Kidney epithelial cell (primary cell): ENCODE measurements around the gene RGS12. TPM values are rescaled to one million over a fixed set of nuclear protein-coding genes. Genes with fewer than 3 reads are reported as not detected.

Source experiments
- DNase-seq: peaks from one replicate; pipeline ENCODE4 v3.0.0-alpha.2; 2010; ENCODE audit warnings: low read depth
- H3K27me3 ChIP-seq: 2 replicates; pipeline ENCODE4 v1.6.0; 2011; ENCODE audit warnings: low read length; ENCODE audit not compliant: control insufficient read depth, insufficient read depth
- H3K36me3 ChIP-seq: 2 replicates; pipeline ENCODE4 v1.5.1; 2011; ENCODE audit warnings: low read length; ENCODE audit not compliant: control insufficient read depth, insufficient read depth
- H3K4me3 ChIP-seq: 2 replicates; pipeline ENCODE4 v1.5.1; 2011; ENCODE audit warnings: low read depth, mild to moderate bottlenecking, control low read depth, low read length
- total RNA-seq: library from RNA; depleted of rRNA; stranded (reverse); fragments of >200 nt; gene quantifications from 2 replicates; pipeline ENCODE4 v1.2.3, GENCODE V29; 2015
- TF ChIP-seq, protein P1 (sequence below): IDR thresholded peaks from 2 replicates; pipeline ENCODE4 v1.5.1; 2011; ENCODE audit warnings: mild to moderate bottlenecking, moderate library complexity, low read length, control low read depth, inconsistent platforms; ENCODE audit not compliant: insufficient read depth, poor library complexity, severe bottlenecking

RGS12 gene
- total RNA-seq, 1 donor from 2014 or later: 28.7 TPM

DNA sequence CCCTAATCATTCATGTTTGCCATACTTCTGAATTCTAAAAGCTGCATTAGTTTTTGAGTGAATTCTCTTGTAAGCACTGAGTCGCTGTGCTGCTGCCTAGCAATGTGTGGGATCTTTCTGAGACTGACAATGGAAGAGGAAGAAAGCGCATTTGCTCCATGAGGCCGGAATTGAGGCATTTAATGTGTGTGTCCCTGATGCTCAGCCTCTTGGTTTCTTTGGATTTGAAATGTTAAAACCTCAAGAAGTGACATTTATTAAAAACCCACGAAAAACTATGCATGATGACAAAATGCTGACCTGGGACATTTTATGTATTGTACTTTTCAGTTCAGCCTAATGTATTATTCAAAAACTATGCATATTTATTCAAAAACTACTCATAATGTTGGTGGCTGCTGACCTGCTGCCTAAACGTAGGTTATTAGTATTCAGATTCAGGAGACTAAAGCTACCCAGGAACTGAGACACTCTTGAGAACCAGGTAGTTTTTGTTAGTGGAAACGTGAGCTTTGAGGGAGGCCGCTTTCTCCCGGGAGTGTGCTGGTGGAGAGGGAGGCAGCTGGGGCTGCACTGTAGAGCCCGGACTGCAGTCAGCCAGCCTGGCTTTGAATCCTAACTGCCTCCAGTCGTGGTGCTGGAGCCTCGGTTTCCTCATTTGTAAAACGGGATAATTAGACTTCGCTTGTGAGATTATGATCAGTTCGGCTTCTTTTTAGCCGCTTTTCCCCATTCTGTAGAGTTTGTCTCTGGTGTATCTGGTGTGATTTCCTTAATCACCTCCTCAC, 11.3 kb downstream of the RGS12 start:
- TF ChIP-seq, protein P1, sequence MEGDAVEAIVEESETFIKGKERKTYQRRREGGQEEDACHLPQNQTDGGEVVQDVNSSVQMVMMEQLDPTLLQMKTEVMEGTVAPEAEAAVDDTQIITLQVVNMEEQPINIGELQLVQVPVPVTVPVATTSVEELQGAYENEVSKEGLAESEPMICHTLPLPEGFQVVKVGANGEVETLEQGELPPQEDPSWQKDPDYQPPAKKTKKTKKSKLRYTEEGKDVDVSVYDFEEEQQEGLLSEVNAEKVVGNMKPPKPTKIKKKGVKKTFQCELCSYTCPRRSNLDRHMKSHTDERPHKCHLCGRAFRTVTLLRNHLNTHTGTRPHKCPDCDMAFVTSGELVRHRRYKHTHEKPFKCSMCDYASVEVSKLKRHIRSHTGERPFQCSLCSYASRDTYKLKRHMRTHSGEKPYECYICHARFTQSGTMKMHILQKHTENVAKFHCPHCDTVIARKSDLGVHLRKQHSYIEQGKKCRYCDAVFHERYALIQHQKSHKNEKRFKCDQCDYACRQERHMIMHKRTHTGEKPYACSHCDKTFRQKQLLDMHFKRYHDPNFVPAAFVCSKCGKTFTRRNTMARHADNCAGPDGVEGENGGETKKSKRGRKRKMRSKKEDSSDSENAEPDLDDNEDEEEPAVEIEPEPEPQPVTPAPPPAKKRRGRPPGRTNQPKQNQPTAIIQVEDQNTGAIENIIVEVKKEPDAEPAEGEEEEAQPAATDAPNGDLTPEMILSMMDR: no peak
- Histone ChIP-seq H3K36me3 (no peaks in the 10 kb centered on the region), H3K4me3 (no peak overlapping the region), H3K27me3 (peaks cover 5% of the 10 kb centered on the region)
- no peak for DNase-seq

DNA sequence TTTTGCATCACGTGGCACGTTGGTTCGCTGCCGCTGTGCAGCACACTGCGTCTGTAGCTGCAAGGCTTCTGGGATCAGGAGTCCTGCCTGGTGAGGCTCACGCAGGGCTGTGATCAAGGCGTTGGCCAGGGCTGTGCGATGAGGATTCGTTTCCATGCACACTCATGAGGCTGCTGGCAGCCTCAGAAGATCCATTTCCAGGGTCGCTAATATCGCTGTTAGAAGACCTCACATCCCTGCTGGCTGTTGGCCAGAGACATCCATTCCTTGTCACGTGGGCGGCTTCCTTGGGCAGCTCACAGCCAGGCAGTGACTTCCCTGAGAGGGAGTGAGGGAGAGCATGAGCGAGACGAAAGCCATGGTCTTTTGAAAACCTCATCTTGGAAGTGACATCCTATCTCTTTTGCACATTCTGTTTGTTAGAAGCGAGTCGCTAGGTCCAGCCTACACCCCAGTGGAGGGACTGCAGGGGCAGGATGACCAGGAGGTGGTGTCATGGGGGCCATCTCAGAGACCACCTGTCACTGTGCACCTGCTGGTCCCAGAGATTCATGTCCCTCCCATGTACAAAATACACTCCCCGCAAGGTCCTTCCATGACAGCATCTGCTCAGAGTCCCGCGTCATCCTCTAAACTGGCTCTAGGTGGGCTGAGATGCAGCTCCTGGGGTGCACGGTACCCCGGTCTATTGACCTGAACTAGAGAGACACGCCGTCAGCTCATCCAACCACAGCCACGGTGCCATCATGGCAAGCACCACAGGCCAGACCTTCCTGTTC, 12.2 kb downstream of the RGS12 start:
- no peaks in the 10 kb centered on the region for H3K36me3 ChIP-seq
- TF ChIP-seq, protein P1: no peak
- H3K27me3 ChIP-seq: peaks cover 5% of the 10 kb centered on the region
- no peak overlapping the region for H3K4me3 ChIP-seq
- no peak for DNase-seq

DNA sequence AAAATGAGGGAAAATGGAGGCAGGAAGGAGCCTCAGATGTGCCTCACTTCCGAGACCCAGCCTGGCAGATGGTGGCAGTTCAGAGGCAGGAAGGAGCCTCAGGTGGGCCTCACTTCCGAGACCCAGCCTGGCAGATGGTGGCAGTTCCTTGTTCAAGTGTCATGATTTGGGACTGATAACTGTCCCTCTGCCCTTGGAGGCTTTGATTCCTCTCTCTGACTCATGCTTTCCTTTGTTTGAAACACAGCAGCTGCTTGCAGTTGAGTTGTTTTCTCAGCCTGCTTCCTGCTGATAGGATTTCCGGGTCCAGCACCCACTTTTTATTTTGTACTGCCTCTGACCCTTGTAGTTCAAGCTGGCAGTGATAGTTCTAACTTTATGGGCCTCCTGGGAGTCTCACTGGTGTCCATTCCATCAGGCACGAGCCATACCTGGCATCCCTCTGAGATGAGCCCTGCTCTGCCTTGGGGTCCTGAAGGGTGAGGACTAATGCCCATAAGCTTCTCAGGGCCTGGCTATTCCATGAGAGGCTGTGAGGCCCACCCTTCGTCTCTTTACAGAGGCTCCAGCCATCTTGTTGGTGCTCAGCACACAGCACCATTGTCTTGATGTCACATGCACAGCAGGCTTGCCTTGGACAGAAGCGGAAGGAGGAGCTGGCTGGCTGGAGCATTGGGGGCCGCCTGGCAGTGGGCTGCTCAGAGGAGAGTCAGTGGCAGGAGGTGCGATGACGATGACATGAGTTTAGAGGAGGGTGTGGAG, 13.0 kb downstream of the RGS12 start:
- Histone ChIP-seq H3K27me3 (peaks cover 5% of the 10 kb centered on the region), H3K36me3 (no peaks in the 10 kb centered on the region), H3K4me3 (no peak overlapping the region)
- no peak for DNase-seq
- TF ChIP-seq, protein P1: no peak

DNA sequence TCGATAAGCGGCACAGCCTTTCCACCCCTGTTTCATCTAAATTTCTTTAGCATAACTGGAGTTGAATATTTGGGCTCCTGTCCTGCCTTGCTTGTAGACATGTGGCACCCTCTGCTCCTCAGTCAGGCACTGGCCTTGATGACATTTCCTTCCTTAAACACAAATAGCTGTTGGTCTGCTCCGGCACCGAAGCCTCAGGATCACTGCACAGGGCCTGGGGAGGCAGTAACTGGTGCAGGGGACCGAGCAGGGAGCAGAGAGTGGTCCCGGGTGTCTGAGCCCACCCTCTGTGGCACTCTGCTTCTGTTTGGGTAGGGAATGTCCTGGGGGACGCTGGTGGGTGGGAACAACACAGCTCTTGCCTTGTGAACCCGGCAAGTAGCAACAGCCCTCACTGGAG, 13.6 kb downstream of the RGS12 start:
- H3K4me3 ChIP-seq: no peak overlapping the region
- no peak for DNase-seq
- TF ChIP-seq, protein P1: no peak
- H3K36me3 ChIP-seq: no peaks in the 10 kb centered on the region
- H3K27me3 ChIP-seq: peaks cover 5% of the 10 kb centered on the region

DNA sequence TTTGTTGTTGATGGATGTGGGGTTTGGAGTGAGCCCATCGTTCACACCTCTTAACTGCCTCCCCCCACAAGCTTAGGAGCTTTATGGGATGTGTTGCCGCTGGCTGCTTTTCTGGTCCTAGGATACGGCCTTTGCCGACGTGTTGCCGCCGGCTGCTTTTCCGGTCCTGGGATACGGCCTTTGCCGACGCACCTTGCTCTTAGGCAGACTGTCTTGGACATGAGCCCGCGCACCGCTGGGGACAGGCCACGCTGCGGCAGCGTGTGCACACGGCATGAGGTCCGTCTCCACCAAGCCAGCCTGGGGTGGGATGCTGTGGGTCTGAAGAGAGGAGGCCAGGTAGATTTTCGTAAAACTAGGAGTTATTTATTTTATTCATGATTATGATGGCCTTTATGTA, 14.2 kb downstream of the RGS12 start:
- Histone ChIP-seq H3K27me3 (peaks cover 5% of the 10 kb centered on the region), H3K4me3 (no peak overlapping the region), H3K36me3 (no peaks in the 10 kb centered on the region)
- DNase-seq: no peak
- TF ChIP-seq, protein P1: no peak
